K562 (cell line): ENCODE measurements around the gene ZSWIM1. TPM values are rescaled to one million over a fixed set of nuclear protein-coding genes. Genes with fewer than 3 reads are reported as not detected.
A peak's percentile ranks its signal among the peaks of the same experiment; 100 is the strongest.

Source experiments
- ATF1 ChIP-seq, 2 experiments: fragments of 450-650 bp in 1 of 2; IDR thresholded peaks; 2 replicates each; pipeline ENCODE4 v1.6.1; 2016; ENCODE audit warnings: missing compliant biosample characterization in 1 of 2, missing genetic modification characterization in 1 of 2
- HOXB6 ChIP-seq: fragments of 250-450 bp; sonication (Bioruptor Pico); IDR thresholded peaks from 2 replicates; pipeline ENCODE4 v1.5.1; 2022; ENCODE audit warnings: mild to moderate bottlenecking, borderline replicate concordance
- NCOA6 ChIP-seq: fragments of 450-650 bp; IDR thresholded peaks from 2 replicates; pipeline ENCODE4 v1.6.1; 2017; ENCODE audit warnings: mild to moderate bottlenecking
- NR2C1 ChIP-seq, 2 experiments: fragments of 450-650 bp; IDR thresholded peaks; 2 replicates each; pipeline ENCODE4 v1.6.1; 2017; ENCODE audit warnings: mild to moderate bottlenecking in 2 of 2, antibody characterized with exemption in 1 of 2, inconsistent platforms in 1 of 2, missing compliant biosample characterization in 1 of 2, missing genetic modification characterization in 1 of 2
- RBM34 ChIP-seq: fragments of 200-400 bp; formaldehyde crosslinking; IDR thresholded peaks from 2 replicates; pipeline ENCODE4 v1.6.1; 2018; ENCODE audit warnings: low read length, borderline replicate concordance; ENCODE audit not compliant: insufficient read depth
- TARDBP ChIP-seq: fragments of 450-650 bp; IDR thresholded peaks from 2 replicates; pipeline ENCODE4 v1.6.1; 2016
- TRIM28 ChIP-seq: fragments of 450-650 bp; IDR thresholded peaks from 2 replicates; pipeline ENCODE4 v1.6.1; 2017
- ZNF561 ChIP-seq: fragments of 450-650 bp; formaldehyde crosslinking; conservative IDR thresholded peaks from 2 replicates; pipeline ENCODE4 v1.4.0; 2020; ENCODE audit warnings: mild to moderate bottlenecking, moderate library complexity
- polyA plus RNA-seq, 8 experiments: library from polyadenylated mRNA; depleted of rRNA in 4 of 8; stranded (reverse) in 5 of 8; unstranded in 3 of 8; fragments of >200 nt; fragmentation: Nextera tagmentation in 2 of 8; fragmentation: Illumina TruSeq in 1 of 8; extraction: Ambion mirVana in 2 of 8; extraction: Trizol in 1 of 8; gene quantifications; 2 replicates each; pipeline versions ENCODE4 v1.2.1 to v1.2.3, GENCODE V29; 2011 to 2014; ENCODE audit warnings: inconsistent platforms in 1 of 8, missing spikeins in 1 of 8
- total RNA-seq, 7 experiments: library from RNA; depleted of rRNA in 6 of 7; stranded (reverse); fragments of >200 nt in 6 of 7; fragmentation: Illumina TruSeq in 2 of 7; extraction: Trizol in 2 of 7; gene quantifications; 2 replicates each; pipeline versions ENCODE4 v1.2.1 to v1.2.3, GENCODE V29; 2011 to 2021; ENCODE audit warnings: low replicate concordance in 1 of 7
- TF ChIP-seq, protein P1 (sequence below): fragments of 450-650 bp; IDR thresholded peaks from 2 replicates; pipeline ENCODE4 v1.6.1; 2016; ENCODE audit warnings: low read depth
- TF ChIP-seq, protein P2 (sequence below), 2 experiments: IDR thresholded peaks; 2 replicates each; pipeline ENCODE4 v1.6.1; 2012; ENCODE audit warnings: improper control_type of control experiment in 2 of 2, low read depth in 2 of 2, low read length in 2 of 2, borderline replicate concordance in 1 of 2
- TF ChIP-seq, protein P3 (sequence below): fragments of 250-450 bp; sonication (Bioruptor Pico); IDR thresholded peaks from 2 replicates; pipeline ENCODE4 v1.4.0; 2020; ENCODE audit warnings: mild to moderate bottlenecking
- TF ChIP-seq, protein P4 (sequence below): sonication (generic); formaldehyde crosslinking; IDR thresholded peaks from 2 replicates; pipeline ENCODE4 v1.8.0; 2022; ENCODE audit warnings: missing genetic modification reagents, mild to moderate bottlenecking, moderate library complexity, borderline replicate concordance
- TF ChIP-seq, protein P5 (sequence below): sonication (generic); formaldehyde crosslinking; IDR thresholded peaks from 2 replicates; pipeline ENCODE4 v1.9.0; 2022; ENCODE audit warnings: mild to moderate bottlenecking, missing genetic modification reagents

The ZSWIM1 gene
- total and polyA plus RNA-seq, 9 of the 15 experiments (the other 6 are each of a cell fraction or from before 2014, with no cell fraction given) = 2.5 to 15.6 (median 9.5) TPM

DNA sequence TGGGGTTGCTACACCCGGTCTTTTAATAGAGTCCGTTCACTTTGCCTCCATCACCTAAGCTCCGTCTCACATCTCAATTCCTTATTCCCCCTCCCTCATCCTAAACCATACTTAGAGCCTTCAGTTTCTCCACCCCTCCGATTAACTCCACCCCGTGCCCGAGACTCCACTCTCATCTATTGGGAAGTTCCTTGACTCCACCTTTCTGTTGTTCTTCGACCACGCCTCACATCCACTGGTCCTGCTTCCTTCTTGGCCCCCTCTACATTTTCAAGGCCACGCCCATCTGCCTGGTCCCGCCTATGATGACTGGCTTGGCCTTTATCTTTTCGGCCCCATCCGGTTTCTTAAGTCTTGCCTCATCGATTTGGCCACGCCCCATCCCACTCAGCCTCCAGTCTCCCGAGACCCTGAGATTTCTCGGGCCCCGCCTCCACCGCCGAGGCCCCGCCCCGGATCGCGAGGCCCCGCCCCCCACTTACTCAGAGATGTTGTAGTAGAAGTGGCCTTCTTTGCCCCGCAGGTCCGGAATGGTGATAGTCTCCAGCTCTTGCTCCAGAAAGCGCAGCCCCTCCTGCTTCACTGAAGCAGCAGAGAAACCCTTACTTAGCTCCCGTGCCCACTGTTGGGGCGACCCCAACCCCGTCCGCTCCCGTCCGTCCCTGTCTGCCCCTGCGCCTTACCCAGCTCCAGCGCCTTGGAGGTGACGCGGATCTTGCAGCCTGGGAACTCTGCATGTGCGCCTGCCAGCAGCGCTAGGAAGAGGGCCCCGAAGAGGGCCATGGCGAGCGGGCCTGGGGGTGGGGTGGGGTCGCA lies 29.9 kb downstream of the ZSWIM1 start (continued):
- TF ChIP-seq, protein P1, sequence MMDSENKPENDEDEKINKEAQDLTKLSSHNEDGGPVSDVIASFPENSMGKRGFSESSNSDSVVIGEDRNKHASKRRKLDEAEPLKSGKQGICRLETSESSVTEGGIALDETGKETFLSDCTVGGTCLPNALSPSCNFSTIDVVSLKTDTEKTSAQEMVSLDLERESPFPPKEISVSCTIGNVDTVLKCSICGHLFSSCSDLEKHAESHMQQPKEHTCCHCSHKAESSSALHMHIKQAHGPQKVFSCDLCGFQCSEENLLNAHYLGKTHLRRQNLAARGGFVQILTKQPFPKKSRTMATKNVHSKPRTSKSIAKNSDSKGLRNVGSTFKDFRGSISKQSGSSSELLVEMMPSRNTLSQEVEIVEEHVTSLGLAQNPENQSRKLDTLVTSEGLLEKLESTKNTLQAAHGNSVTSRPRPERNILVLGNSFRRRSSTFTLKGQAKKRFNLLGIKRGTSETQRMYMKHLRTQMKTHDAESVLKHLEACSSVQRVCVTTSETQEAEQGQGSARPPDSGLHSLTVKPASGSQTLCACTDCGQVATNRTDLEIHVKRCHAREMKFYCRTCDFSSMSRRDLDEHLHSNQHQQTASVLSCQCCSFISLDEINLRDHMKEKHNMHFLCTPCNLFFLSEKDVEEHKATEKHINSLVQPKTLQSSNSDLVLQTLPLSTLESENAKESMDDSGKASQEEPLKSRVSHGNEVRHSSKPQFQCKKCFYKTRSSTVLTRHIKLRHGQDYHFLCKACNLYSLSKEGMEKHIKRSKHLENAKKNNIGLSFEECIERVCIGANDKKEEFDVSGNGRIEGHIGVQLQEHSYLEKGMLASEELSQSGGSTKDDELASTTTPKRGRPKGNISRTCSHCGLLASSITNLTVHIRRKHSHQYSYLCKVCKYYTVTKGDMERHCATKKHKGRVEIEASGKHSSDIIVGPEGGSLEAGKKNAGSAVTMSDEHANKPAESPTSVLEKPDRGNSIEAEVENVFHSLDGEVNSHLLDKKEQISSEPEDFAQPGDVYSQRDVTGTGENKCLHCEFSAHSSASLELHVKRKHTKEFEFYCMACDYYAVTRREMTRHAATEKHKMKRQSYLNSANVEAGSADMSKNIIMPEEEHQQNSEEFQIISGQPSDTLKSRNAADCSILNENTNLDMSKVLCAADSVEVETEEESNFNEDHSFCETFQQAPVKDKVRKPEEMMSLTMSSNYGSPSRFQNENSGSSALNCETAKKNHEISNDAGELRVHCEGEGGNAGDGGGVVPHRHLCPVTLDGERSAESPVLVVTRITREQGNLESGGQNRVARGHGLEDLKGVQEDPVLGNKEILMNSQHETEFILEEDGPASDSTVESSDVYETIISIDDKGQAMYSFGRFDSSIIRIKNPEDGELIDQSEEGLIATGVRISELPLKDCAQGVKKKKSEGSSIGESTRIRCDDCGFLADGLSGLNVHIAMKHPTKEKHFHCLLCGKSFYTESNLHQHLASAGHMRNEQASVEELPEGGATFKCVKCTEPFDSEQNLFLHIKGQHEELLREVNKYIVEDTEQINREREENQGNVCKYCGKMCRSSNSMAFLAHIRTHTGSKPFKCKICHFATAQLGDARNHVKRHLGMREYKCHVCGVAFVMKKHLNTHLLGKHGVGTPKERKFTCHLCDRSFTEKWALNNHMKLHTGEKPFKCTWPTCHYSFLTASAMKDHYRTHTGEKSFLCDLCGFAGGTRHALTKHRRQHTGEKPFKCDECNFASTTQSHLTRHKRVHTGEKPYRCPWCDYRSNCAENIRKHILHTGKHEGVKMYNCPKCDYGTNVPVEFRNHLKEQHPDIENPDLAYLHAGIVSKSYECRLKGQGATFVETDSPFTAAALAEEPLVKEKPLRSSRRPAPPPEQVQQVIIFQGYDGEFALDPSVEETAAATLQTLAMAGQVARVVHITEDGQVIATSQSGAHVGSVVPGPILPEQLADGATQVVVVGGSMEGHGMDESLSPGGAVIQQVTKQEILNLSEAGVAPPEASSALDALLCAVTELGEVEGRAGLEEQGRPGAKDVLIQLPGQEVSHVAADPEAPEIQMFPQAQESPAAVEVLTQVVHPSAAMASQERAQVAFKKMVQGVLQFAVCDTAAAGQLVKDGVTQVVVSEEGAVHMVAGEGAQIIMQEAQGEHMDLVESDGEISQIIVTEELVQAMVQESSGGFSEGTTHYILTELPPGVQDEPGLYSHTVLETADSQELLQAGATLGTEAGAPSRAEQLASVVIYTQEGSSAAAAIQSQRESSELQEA = no peak; the same call in 1 of the 2 replicates
- no peak for TF ChIP-seq TARDBP
- TF ChIP-seq NCOA6 = no peak
- no peak for TF ChIP-seq NR2C1 (IDR thresholded peaks at IDR 0.05)
- no peak for TF ChIP-seq NR2C1 (tag; IDR thresholded peaks at IDR 0.05)
- TF ChIP-seq ZNF561 (CRISPR knock-in tag) = no peak
- no peak for TF ChIP-seq RBM34
- TF ChIP-seq, protein P2, sequence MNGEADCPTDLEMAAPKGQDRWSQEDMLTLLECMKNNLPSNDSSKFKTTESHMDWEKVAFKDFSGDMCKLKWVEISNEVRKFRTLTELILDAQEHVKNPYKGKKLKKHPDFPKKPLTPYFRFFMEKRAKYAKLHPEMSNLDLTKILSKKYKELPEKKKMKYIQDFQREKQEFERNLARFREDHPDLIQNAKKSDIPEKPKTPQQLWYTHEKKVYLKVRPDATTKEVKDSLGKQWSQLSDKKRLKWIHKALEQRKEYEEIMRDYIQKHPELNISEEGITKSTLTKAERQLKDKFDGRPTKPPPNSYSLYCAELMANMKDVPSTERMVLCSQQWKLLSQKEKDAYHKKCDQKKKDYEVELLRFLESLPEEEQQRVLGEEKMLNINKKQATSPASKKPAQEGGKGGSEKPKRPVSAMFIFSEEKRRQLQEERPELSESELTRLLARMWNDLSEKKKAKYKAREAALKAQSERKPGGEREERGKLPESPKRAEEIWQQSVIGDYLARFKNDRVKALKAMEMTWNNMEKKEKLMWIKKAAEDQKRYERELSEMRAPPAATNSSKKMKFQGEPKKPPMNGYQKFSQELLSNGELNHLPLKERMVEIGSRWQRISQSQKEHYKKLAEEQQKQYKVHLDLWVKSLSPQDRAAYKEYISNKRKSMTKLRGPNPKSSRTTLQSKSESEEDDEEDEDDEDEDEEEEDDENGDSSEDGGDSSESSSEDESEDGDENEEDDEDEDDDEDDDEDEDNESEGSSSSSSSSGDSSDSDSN (IDR thresholded peaks at IDR 0.05; ENCODE audit: borderline replicate concordance in 1 of 2, low read depth in 2 of 2, low read length in 2 of 2) = 0 out of 4 replicates have a peak, but pooled peaks of 1 of the 2 experiments have one; percentile 42
- TF ChIP-seq, protein P3, sequence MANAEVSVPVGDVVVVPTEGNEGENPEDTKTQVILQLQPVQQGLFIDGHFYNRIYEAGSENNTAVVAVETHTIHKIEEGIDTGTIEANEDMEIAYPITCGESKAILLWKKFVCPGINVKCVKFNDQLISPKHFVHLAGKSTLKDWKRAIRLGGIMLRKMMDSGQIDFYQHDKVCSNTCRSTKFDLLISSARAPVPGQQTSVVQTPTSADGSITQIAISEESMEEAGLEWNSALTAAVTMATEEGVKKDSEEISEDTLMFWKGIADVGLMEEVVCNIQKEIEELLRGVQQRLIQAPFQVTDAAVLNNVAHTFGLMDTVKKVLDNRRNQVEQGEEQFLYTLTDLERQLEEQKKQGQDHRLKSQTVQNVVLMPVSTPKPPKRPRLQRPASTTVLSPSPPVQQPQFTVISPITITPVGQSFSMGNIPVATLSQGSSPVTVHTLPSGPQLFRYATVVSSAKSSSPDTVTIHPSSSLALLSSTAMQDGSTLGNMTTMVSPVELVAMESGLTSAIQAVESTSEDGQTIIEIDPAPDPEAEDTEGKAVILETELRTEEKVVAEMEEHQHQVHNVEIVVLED (CRISPR knock-in tag) = no peak
- no peak for TF ChIP-seq TRIM28
- TF ChIP-seq, protein P4, sequence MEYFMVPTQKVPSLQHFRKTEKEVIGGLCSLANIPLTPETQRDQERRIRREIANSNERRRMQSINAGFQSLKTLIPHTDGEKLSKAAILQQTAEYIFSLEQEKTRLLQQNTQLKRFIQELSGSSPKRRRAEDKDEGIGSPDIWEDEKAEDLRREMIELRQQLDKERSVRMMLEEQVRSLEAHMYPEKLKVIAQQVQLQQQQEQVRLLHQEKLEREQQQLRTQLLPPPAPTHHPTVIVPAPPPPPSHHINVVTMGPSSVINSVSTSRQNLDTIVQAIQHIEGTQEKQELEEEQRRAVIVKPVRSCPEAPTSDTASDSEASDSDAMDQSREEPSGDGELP (CRISPR knock-in tag) = peak; percentile 66; the same call in 1 of the 2 replicates
- TF ChIP-seq, protein P5, sequence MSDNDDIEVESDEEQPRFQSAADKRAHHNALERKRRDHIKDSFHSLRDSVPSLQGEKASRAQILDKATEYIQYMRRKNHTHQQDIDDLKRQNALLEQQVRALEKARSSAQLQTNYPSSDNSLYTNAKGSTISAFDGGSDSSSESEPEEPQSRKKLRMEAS (CRISPR knock-in tag) = no peak
- TF ChIP-seq HOXB6 (CRISPR knock-in tag) = no peak
- TF ChIP-seq ATF1 (CRISPR knock-in tag; IDR thresholded peaks at IDR 0.05) = no peak
- TF ChIP-seq ATF1 (tag; IDR thresholded peaks at IDR 0.05) = peak; percentile 32
